ENCODE data around the gene CBLL1.

The CBLL1 gene

GRCh38 chr7:107810626-107811025 is 66.7 kb downstream of the CBLL1 start:
- DNase-seq (ENCODE audit: low read depth in 3 of 3) = no peak

Measured in stimulated activated CD4-positive, alpha-beta T cell treated with anti-CD3 and anti-CD28 coated beads, TNF-alpha, amount 100 ng/mL, for 24 hours (primary cell).